ENCODE results near the gene FER1L5.

FER1L5 gene

DNA sequence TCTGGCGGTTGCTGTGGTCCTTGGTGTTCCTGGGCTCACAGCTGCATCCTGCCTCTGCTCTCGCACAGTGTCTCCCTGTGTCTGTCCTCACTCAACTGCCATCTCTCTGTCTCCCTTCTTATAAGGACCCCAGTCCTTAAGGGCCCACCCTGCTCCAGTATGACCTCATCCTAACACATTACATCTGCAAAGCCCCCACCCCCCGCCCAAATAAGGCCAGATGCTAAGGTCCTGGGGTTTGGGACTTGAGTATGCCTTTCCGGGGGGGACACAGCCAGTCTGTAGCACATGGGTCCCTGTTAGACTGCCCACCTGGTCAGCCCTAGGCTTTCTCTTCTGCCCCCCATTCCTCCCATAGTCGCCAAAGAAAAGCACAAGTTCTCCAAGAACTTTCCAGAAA lies 40.7 kb downstream of the FER1L5 start:
- Histone ChIP-seq H3K9me3 (ENCODE audit: control insufficient read depth, insufficient read depth, low read length) (no peaks in the 10 kb centered on the region), H3K4me1 (ENCODE audit: control insufficient read depth, insufficient read depth, low read length) (no peaks in the 10 kb centered on the region), H3K4me3 (ENCODE audit: low read depth, low read length) (no peak overlapping the region), H3K9ac (ENCODE audit: low read depth, low read length) (no peak overlapping the region), H3K36me3 (ENCODE audit: control insufficient read depth, insufficient read depth, low read length) (no peaks in the 10 kb centered on the region), H3K27me3 (ENCODE audit: control insufficient read depth, insufficient read depth, low read length) (no peaks in the 10 kb centered on the region), H3K27ac (ENCODE audit: low read depth, low read length) (no peak overlapping the region)

DNA sequence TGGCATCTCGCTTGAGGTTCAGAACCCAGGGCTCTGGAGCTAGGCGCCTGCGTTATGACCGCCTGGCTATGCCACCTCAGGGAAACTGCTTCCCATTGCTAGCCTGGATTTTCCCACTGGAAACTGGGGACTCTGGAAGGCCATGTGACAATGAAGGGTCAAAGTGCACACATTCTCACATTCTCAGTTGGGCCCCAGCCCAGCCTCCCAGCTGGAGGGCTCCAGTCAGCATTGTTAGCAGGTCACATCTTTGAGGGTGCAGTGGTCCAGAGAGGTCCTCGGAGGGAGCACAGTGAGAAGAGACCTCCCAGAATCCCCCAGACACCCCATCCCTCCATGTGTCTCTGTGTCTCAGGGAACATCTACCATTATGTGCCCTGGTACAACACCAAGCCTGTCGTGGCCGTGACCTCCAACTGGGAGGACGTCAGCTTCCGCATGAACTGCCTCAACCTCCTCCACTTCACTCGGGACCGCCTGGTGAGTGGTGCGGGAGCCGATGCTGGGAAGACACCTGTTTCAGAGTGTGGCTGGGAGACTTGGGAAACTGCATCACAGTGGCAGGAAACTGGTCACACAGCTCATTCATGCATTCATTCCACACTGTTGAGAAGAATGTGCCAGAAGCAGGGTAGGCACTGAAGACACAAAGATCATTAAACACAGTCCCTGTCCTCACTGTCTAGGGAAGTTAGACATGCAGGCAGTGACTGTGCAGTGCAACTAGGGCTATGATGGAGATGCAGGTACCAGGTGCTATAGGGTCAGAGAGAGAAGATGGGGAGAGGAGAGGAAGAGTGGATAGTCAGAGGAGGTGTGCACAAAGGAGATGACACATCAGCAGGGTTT lies 41.6 kb downstream of the FER1L5 start:
- H3K27me3 ChIP-seq (ENCODE audit: control insufficient read depth, insufficient read depth, low read length): no peaks in the 10 kb centered on the region
- no peak overlapping the region for H3K4me3 ChIP-seq (ENCODE audit: low read depth, low read length)
- no peak overlapping the region for H3K9ac ChIP-seq (ENCODE audit: low read depth, low read length)
- H3K9me3 ChIP-seq (ENCODE audit: control insufficient read depth, insufficient read depth, low read length): no peaks in the 10 kb centered on the region
- no peaks in the 10 kb centered on the region for H3K36me3 ChIP-seq (ENCODE audit: control insufficient read depth, insufficient read depth, low read length)
- no peak overlapping the region for H3K27ac ChIP-seq (ENCODE audit: low read depth, low read length)
- no peaks in the 10 kb centered on the region for H3K4me1 ChIP-seq (ENCODE audit: control insufficient read depth, insufficient read depth, low read length)

DNA sequence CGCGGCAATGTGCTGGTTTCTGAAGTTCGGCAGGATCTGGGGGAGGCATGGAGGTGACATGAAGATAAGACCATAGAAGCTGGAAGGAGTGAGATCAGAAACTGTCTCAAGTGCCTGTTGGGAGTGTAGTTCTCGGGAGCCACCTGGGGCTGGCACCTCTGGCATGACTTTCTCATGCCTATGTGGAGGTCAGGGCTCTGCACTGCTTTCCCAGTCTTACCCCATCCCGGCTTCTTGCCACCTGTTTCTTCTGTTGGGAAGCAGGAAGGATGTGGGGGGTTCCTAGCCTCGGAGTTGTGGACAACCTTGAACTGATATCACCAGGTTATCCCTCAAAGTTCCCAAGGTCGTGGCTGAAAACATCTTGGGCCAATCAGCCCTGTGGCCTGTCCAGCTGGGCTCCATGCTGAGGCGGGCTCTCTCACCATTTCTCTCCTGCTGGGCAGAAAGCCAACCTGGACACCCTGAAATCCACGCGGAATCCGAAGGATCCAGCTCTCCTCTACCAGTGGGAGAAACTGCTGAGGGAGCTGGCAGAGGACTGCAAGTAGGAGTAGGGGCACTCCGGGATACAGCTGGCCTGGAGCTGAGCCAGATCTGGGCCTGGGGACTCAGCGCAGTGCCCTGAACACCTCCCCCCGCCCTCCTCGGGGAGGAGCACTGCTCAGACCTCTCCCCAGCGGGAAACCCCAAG lies 42.5 kb downstream of the FER1L5 start:
- Histone ChIP-seq H3K36me3 (ENCODE audit: control insufficient read depth, insufficient read depth, low read length) (no peaks in the 10 kb centered on the region), H3K4me3 (ENCODE audit: low read depth, low read length) (no peak overlapping the region), H3K4me1 (ENCODE audit: control insufficient read depth, insufficient read depth, low read length) (no peaks in the 10 kb centered on the region), H3K27me3 (ENCODE audit: control insufficient read depth, insufficient read depth, low read length) (no peaks in the 10 kb centered on the region), H3K9me3 (ENCODE audit: control insufficient read depth, insufficient read depth, low read length) (no peaks in the 10 kb centered on the region), H3K27ac (ENCODE audit: low read depth, low read length) (no peak overlapping the region), H3K9ac (ENCODE audit: low read depth, low read length) (no peak overlapping the region)

DNA sequence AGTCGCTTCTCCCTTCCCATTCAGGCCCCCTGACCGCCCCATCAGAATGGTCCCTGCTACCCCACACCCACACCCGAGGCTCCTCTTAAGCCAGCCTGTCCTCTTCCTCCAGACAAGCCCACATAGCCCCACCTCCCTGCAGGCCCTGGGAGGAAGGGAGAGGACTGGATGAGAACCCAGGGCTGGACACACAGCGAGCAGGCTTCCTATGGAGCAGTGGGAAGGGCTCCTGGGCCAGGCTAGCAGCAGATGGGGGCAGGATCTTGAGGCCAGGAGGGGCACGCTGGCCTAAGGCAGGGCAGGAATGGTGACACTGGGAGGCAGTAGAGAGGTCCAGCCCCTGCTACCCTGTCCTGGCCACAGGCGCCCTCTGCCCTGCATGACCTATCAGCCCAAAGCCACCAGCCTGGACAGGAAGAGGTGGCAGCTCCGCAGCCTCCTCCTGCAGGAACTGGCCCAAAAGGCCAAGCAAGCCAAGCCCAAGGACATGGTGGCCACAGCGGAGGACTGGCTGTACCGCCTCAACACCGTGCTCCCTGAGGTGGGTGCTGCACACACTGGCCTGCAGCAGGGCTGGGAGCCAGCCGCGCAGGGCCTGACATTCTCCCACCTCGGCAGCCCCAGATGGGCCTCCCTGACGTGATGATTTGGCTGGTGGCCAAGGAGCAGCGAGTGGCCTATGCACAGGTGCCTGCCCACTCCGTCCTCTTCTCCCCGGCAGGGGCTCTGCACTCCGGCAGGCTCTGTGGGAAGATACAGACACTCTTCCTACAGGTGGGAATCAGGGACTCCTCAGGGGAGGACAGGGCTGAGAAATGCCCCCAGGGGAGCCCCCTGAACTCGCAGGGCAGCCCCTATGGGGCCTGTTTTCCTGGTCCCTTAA lies 43.3 kb downstream of the FER1L5 start:
- H3K4me1 ChIP-seq (ENCODE audit: control insufficient read depth, insufficient read depth, low read length): no peaks in the 10 kb centered on the region
- no peaks in the 10 kb centered on the region for H3K9me3 ChIP-seq (ENCODE audit: control insufficient read depth, insufficient read depth, low read length)
- no peak overlapping the region for H3K9ac ChIP-seq (ENCODE audit: low read depth, low read length)
- no peaks in the 10 kb centered on the region for H3K27me3 ChIP-seq (ENCODE audit: control insufficient read depth, insufficient read depth, low read length)
- H3K36me3 ChIP-seq (ENCODE audit: control insufficient read depth, insufficient read depth, low read length): no peaks in the 10 kb centered on the region
- no peak overlapping the region for H3K27ac ChIP-seq (ENCODE audit: low read depth, low read length)
- no peak overlapping the region for H3K4me3 ChIP-seq (ENCODE audit: low read depth, low read length)

DNA sequence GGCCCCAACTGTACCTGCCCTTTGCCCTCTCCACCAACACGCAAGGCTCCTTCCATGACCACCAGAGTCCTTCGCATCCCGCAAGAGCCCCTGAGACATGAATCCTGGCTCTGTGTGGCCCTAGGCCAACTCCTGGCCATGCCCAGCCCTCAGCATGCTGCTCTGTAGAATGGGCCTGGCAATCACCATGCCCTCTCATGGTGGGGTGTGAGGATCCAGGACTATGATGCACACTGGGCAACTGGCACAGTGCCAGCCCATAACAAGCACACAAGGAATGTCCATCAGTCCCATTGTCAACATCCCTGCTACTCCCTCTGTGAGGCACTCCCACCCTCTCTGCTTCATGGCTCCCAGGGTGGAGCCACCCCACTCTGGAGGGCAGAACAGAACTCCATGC lies 44.7 kb downstream of the FER1L5 start:
- Histone ChIP-seq H3K4me1 (ENCODE audit: control insufficient read depth, insufficient read depth, low read length) (no peaks in the 10 kb centered on the region), H3K36me3 (ENCODE audit: control insufficient read depth, insufficient read depth, low read length) (no peaks in the 10 kb centered on the region), H3K27me3 (ENCODE audit: control insufficient read depth, insufficient read depth, low read length) (no peaks in the 10 kb centered on the region), H3K27ac (ENCODE audit: low read depth, low read length) (no peak overlapping the region), H3K9me3 (ENCODE audit: control insufficient read depth, insufficient read depth, low read length) (no peaks in the 10 kb centered on the region), H3K9ac (ENCODE audit: low read depth, low read length) (no peak overlapping the region), H3K4me3 (ENCODE audit: low read depth, low read length) (no peak overlapping the region)

DNA sequence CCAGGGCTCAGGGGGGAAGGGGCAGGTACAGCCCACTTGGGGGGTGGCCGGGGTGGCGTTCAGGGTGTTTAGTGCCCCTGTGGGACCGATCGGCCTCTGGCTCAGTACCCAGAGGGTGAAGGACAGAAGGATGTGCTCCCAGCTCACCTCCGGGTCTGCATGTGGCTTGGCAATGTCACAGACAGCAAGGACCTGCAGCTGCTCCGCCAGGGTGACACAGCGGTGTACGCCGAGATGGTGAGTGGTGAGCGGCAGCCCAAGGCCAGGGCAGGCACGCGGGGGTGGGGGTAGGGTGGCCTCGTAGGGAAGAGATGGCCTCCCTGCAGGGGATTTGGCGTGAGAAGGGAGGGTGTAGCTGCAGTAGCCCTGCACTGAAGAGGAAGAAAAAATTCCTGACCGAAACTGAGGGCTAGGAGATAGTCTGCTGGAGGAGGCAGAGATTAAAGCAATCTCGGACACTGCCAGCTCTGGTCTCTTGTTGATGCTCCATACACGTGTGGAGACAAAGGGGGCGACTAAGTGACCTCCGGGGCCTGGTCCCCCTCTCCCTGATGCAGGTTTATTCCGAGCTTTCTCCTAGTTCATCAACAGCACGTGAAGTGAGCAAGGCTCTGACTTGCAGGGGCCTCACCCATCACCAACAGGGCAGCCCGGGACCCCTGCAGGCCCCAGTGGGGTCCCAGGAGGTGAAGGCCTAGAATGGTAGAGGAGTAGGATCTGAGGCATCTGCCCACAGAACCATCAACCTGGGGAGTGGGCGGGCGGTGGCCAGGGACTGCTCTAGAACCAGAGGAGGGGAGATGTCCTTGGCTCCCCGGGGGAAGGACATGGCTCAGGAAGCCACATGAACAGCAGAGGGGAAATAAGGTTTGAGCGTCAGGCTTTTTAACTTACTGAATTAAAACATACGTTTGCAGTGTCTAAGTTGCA lies 45.4 kb downstream of the FER1L5 start:
- H3K36me3 ChIP-seq (ENCODE audit: control insufficient read depth, insufficient read depth, low read length): no peaks in the 10 kb centered on the region
- H3K27ac ChIP-seq (ENCODE audit: low read depth, low read length): no peak overlapping the region
- no peaks in the 10 kb centered on the region for H3K27me3 ChIP-seq (ENCODE audit: control insufficient read depth, insufficient read depth, low read length)
- H3K9ac ChIP-seq (ENCODE audit: low read depth, low read length): no peak overlapping the region
- H3K4me3 ChIP-seq (ENCODE audit: low read depth, low read length): no peak overlapping the region
- no peaks in the 10 kb centered on the region for H3K4me1 ChIP-seq (ENCODE audit: control insufficient read depth, insufficient read depth, low read length)
- H3K9me3 ChIP-seq (ENCODE audit: control insufficient read depth, insufficient read depth, low read length): no peaks in the 10 kb centered on the region

DNA sequence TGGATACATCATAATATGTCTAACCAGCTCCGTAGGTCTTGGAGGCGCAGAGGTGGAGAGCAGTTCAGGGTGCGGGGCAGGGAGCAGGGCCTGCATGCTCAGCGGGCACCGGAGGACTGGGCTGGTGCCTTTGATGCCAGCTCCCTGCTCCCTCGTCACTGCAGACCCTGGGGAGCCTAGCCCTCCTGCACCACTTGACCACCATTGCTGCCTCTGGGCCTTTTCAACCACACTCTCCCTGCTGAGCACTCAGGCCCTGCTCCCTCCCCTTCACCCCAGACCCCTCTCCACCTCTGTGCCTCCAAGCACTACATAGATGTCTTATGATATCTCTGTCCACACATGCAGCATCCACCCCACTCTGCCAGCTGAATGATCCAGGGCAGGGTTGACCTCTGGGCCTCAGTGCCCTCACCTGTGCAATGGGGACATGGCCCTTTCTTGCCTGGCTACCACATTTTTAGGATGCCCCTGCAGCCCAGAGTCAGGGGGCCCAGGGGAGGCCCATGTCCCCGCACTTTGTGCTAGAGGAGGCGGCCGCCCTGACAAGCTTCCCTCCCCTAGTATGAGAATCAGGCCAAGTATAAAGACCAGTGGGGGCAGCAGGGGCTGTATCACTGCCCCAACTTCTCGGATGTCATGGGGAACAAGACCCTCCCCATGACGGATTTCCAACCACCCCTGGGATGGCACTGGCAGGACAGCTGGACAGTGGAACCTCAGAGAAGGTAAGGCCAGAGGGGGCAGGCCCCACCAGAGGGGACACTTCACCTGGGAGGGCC lies 46.3 kb downstream of the FER1L5 start:
- Histone ChIP-seq H3K9me3 (ENCODE audit: control insufficient read depth, insufficient read depth, low read length) (no peaks in the 10 kb centered on the region), H3K36me3 (ENCODE audit: control insufficient read depth, insufficient read depth, low read length) (no peaks in the 10 kb centered on the region), H3K27me3 (ENCODE audit: control insufficient read depth, insufficient read depth, low read length) (no peaks in the 10 kb centered on the region), H3K9ac (ENCODE audit: low read depth, low read length) (no peak overlapping the region), H3K4me3 (ENCODE audit: low read depth, low read length) (no peak overlapping the region), H3K4me1 (ENCODE audit: control insufficient read depth, insufficient read depth, low read length) (no peaks in the 10 kb centered on the region), H3K27ac (ENCODE audit: low read depth, low read length) (no peak overlapping the region)

DNA sequence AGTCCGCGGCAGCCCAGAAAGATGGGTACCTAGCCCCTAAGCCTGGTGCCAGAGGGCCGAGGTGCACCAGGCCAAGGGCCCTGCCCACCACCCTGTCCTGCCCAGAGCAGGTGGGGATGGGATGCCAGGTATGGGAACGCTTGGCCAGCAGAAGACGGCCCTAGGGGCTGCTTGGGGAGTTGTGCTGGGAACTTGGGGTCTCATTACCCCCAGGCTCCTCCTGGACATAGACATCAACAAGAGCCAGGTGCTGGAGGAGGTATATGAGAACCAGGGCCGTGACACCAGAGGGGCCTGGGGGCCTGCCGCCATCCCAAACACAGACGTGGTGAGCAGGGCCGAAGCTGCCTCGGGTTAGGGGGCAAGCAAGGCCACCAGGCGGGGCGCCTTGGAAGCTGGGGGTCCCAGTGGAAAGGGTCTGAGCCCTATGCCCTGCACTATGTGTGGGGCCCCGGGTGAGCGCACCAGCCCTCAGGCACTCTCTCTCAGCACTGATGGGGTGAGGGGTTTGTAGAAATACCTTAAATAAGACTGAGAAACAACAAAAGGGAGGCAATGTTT lies 46.9 kb downstream of the FER1L5 start:
- H3K36me3 ChIP-seq (ENCODE audit: control insufficient read depth, insufficient read depth, low read length): no peaks in the 10 kb centered on the region
- H3K9me3 ChIP-seq (ENCODE audit: control insufficient read depth, insufficient read depth, low read length): no peaks in the 10 kb centered on the region
- H3K27me3 ChIP-seq (ENCODE audit: control insufficient read depth, insufficient read depth, low read length): no peaks in the 10 kb centered on the region
- no peak overlapping the region for H3K9ac ChIP-seq (ENCODE audit: low read depth, low read length)
- H3K4me3 ChIP-seq (ENCODE audit: low read depth, low read length): no peak overlapping the region
- no peak overlapping the region for H3K27ac ChIP-seq (ENCODE audit: low read depth, low read length)
- H3K4me1 ChIP-seq (ENCODE audit: control insufficient read depth, insufficient read depth, low read length): no peaks in the 10 kb centered on the region

DNA sequence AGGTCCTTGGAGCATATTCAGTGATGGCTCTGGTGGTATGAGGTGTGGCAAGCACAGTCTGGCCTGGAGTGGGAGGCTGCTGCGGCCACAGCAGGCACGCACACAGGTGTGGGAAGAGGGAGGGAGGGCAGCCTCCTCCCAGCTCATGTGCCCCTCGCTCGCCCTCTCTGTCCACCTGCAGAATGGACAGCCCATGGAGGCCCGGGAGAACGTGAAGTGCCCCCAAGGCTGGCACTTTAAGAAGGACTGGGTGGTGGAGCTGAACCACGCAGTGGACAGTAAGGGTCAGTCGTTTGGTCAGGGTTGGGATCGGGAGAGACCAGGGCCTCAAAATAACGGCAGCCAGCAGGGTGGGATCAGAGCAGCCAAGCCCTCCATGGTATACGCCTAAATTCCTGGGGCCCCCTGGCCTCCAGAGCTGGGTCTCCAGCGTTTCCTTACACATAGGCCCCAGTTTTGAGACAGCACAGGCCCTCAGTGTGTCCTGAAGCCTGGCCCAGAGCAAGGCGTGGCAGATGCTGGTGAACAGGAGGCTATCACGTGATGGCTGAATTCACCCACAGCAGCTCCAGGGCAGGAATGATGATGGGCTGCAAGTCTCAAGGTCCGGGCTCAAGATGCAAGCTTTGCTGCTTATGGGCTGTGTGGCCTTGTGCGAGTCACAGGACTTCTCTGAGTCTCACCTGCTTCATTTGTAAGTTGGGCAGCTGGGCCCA lies 47.9 kb downstream of the FER1L5 start:
- Histone ChIP-seq H3K9me3 (ENCODE audit: control insufficient read depth, insufficient read depth, low read length) (no peaks in the 10 kb centered on the region), H3K36me3 (ENCODE audit: control insufficient read depth, insufficient read depth, low read length) (no peaks in the 10 kb centered on the region), H3K9ac (ENCODE audit: low read depth, low read length) (no peak overlapping the region), H3K4me3 (ENCODE audit: low read depth, low read length) (no peak overlapping the region), H3K27ac (ENCODE audit: low read depth, low read length) (no peak overlapping the region), H3K27me3 (ENCODE audit: control insufficient read depth, insufficient read depth, low read length) (no peaks in the 10 kb centered on the region), H3K4me1 (ENCODE audit: control insufficient read depth, insufficient read depth, low read length) (no peaks in the 10 kb centered on the region)
